ENCODE data around the gene RPL10A. TPM values are rescaled to one million over a fixed set of nuclear protein-coding genes. Genes with fewer than 3 reads are reported as not detected.
A peak's percentile ranks its signal among the peaks of the same experiment; 100 is the strongest.

The RPL10A gene
- total RNA-seq = 1,000 to 10,000 TPM; 1,737 to 1,739 TPM
- polyA plus RNA-seq = 970 TPM

DNA sequence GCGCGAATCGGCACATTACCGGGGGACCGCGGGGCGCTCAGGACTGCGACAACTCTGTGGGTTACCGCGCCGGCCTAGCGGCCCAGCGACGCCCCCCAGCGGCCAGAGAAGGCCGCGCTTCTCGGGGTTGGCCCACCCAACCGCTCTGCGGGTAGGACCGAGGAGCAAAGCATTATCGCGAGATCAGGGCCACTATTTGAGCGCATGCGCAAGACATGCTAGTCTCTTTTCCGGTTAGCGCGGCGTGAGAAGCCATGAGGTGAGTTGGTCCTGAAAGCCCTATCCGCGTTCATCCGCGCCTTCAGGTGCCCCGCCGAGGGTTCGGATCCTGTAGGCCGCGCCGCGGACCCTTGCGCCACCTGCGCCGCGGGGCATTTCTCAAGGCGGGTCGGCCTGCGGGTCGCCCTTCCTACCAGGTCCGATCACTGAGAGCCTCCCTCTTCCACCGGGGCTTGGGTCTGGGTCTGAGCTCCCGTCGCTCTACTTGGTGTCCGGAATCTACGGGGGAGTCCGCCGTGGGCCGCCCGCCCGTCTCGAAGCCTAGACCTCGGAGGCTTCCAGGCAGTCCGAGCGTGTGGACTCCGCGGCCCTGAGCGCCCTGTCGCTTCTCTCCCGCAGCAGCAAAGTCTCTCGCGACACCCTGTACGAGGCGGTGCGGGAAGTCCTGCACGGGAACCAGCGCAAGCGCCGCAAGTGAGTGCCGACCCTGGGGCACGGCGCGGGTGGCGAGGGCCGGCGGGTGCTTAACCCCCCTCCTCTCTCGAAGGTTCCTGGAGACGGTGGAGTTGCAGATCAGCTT is at the start of gene RPL10A:
RPL10A (plus strand) TSS at position 221 of the 799 bp plus-strand sequence; CDS start at position 255, 34 bp downstream.
- Mint-ChIP-seq H3K36me3 (peaks cover 0 to 68% (median 12%) of the 10 kb centered on the region in 3 donors), H3K9me3 (no peaks in the 10 kb centered on the region), H3K27me3 (peaks cover 0 to 5% of the 10 kb centered on the region in 2 donors), H3K4me3 (peak within 1 kb of the TSS; percentile 89 to 99 (median 97)), H3K4me1 (peaks cover 35 to 43% (median 41%) of the 10 kb centered on the region in 3 donors), H3K27ac (peak within 1 kb of the TSS; percentile 92 to 99 (median 98))
- ChIA-PET CTCF (interaction anchor here (0.7 to 3.0 kb wide), 29 partner anchors 9 to 279 kb away, joined by 3 to 35 read pairs (median 4); partner anchors contain the start of genes ARMC12, DEF6, FANCE and PPARD), POLR2A (interaction anchor here (0.7 to 1.6 kb wide), 7 partner anchors 16 to 624 kb away, joined by 3 to 12 read pairs (median 3); partner anchors contain the start of gene FANCE)
- H3K36me3 ChIP-seq (ENCODE audit: insufficient read depth, low read length) = peaks cover 25% of the 10 kb centered on the region
- no peaks in the 10 kb centered on the region for H3K27me3 ChIP-seq (ENCODE audit: insufficient read depth, low read length, poor library complexity, severe bottlenecking)
- no peaks in the 10 kb centered on the region for H3K9me3 ChIP-seq (ENCODE audit: low read length)
- DNase-seq = peak; percentile 91 to 99 (median 95)
- peaks cover 39% of the 10 kb centered on the region for H3K4me1 ChIP-seq (ENCODE audit: insufficient read depth, low read length)
- H3K27ac ChIP-seq (ENCODE audit: low read depth, low read length) = peak within 1 kb of the TSS; percentile 87
- peak within 1 kb of the TSS; percentile 92 for H3K4me3 ChIP-seq (ENCODE audit: low read length)

DNA sequence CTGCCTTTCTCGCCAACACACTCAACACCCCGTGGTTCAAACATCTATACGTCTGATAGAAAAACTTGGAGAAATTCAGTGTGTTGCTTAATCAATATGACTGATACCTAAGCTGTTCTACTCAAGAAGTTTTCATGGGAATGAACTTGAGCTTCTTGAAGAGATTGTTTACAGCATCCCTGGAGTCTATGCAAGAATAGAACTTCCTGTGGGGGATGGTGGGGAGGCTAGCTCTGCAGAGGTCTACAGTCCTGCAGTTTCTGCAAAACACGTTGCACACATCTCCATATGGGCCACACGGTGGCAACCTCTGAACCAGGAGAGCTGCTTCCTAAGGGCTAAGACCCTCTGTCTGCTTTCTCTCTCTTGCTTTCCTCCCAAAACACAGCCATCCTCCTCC is 48.8 kb upstream of the RPL10A start:
- H3K4me1 ChIP-seq (ENCODE audit: insufficient read depth, low read length) = peaks cover 23% of the 10 kb centered on the region
- Mint-ChIP-seq H3K4me1 (peaks cover 21 to 36% (median 30%) of the 10 kb centered on the region in 3 donors), H3K4me3 (no peak overlapping the region), H3K27me3 (no peaks in the 10 kb centered on the region), H3K27ac (peak overlapping the region in 5 of 8 donors; percentile 25 to 73 (median 58)), H3K9me3 (no peaks in the 10 kb centered on the region), H3K36me3 (peaks cover 5 to 74% (median 15%) of the 10 kb centered on the region in 3 donors)
- no peak overlapping the region for H3K4me3 ChIP-seq (ENCODE audit: low read length)
- H3K9me3 ChIP-seq (ENCODE audit: low read length) = no peaks in the 10 kb centered on the region
- POLR2A ChIA-PET = no interaction called here
- no peaks in the 10 kb centered on the region for H3K27me3 ChIP-seq (ENCODE audit: insufficient read depth, low read length, poor library complexity, severe bottlenecking)
- DNase-seq = peak in 1 of 5 donors; percentile 33
- CTCF ChIA-PET = interaction anchor here (0.7 to 1.8 kb wide), 9 partner anchors 15 to 317 kb away, joined by 3 to 10 read pairs (median 4); partner anchors contain the start of gene ARMC12
- H3K36me3 ChIP-seq (ENCODE audit: insufficient read depth, low read length) = peaks cover 19% of the 10 kb centered on the region
- no peak overlapping the region for H3K27ac ChIP-seq (ENCODE audit: low read depth, low read length)

DNA sequence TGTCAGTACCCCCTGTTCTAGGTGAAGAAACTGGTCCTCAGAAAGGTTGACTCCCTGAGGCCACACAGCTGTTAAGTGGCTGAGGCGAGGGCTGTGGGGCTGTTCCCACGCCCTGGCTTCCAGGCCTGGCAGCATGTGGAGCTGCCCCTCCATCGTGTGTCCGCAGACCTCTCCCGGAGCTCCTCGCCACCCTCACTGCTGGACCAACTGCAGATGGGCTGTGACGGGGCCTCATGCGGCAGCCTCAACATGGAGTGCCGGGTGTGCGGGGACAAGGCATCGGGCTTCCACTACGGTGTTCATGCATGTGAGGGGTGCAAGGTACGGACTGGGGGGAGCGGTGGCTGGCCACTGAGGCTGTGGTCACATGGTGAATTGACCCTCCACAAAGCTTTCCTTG is 48.2 kb upstream of the RPL10A start:
- Mint-ChIP-seq H3K4me3 (no peak overlapping the region), H3K4me1 (peaks cover 21 to 35% (median 30%) of the 10 kb centered on the region in 3 donors), H3K27ac (peak overlapping the region in 3 of 8 donors; percentile 47 to 73 (median 51)), H3K27me3 (no peaks in the 10 kb centered on the region), H3K9me3 (no peaks in the 10 kb centered on the region), H3K36me3 (peaks cover 5 to 74% (median 17%) of the 10 kb centered on the region in 3 donors)
- peaks cover 21% of the 10 kb centered on the region for H3K36me3 ChIP-seq (ENCODE audit: insufficient read depth, low read length)
- no peaks in the 10 kb centered on the region for H3K27me3 ChIP-seq (ENCODE audit: insufficient read depth, low read length, poor library complexity, severe bottlenecking)
- POLR2A ChIA-PET = no interaction called here
- DNase-seq = peak in 1 of 5 donors; percentile 35
- H3K4me3 ChIP-seq (ENCODE audit: low read length) = no peak overlapping the region
- CTCF ChIA-PET = interaction anchor here (0.7 to 1.8 kb wide), 8 partner anchors 14 to 316 kb away, joined by 3 to 10 read pairs (median 4); partner anchors contain the start of gene ARMC12
- H3K4me1 ChIP-seq (ENCODE audit: insufficient read depth, low read length) = peaks cover 23% of the 10 kb centered on the region
- no peak overlapping the region for H3K27ac ChIP-seq (ENCODE audit: low read depth, low read length)
- no peaks in the 10 kb centered on the region for H3K9me3 ChIP-seq (ENCODE audit: low read length)

DNA sequence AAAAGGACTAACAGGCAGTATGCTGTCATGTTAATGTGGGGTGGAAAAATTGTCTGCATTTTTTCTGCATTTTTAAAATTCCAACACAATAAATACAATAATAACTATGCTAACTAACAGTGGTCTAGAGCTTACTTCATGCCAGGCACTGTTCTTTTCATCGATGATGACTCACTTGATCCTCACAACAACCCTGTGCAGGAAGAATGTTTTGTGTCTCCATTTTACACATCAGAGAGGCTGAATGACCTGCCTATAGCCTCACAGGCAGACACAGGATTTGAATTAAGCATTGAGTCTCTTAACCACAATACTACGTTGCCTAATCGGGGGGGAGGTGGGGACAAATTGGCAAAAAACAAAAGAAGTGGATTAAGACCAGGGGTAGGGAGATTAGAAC is 42.9 kb upstream of the RPL10A start:
- peaks cover 0 to 2% of the 10 kb centered on the region in 2 donors for H3K27me3 Mint-ChIP-seq
- H3K4me3 Mint-ChIP-seq = no peak overlapping the region
- POLR2A ChIA-PET = no interaction called here

DNA sequence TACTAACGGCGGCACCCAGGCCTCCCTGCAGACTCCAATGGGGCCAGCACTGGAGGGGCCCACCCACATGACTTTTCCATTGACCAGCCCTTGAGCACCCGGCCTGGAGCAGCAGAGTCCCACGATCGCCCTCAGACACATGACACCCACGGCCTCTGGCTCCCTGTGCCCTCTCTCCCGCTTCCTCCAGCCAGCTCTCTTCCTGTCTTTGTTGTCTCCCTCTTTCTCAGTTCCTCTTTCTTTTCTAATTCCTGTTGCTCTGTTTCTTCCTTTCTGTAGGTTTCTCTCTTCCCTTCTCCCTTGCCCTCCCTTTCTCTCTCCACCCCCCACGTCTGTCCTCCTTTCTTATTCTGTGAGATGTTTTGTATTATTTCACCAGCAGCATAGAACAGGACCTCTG is 42.1 kb upstream of the RPL10A start:
- DNase-seq = peak in 1 of 5 donors; percentile 35
- no peak overlapping the region for H3K27ac Mint-ChIP-seq
- CTCF ChIA-PET = no interaction called here
- no peak overlapping the region for H3K4me3 ChIP-seq (ENCODE audit: low read length)
- H3K9me3 Mint-ChIP-seq = peaks cover 6 to 17% (median 9%) of the 10 kb centered on the region in 5 donors
- peaks cover 6% of the 10 kb centered on the region for H3K9me3 ChIP-seq (ENCODE audit: low read length)
- H3K27me3 ChIP-seq (ENCODE audit: insufficient read depth, low read length, poor library complexity, severe bottlenecking) = no peaks in the 10 kb centered on the region
- peaks cover 0 to 2% of the 10 kb centered on the region in 2 donors for H3K27me3 Mint-ChIP-seq
- POLR2A ChIA-PET = no interaction called here
- H3K4me1 ChIP-seq (ENCODE audit: insufficient read depth, low read length) = no peaks in the 10 kb centered on the region
- peaks cover 14% of the 10 kb centered on the region for H3K36me3 ChIP-seq (ENCODE audit: insufficient read depth, low read length)
- H3K27ac ChIP-seq (ENCODE audit: low read depth, low read length) = no peak overlapping the region
- no peak overlapping the region for H3K4me3 Mint-ChIP-seq
- no peaks in the 10 kb centered on the region for H3K4me1 Mint-ChIP-seq
- H3K36me3 Mint-ChIP-seq = peaks cover 14 to 57% (median 25%) of the 10 kb centered on the region in 3 donors

More for the DNA sequence above, 42.9 kb upstream of the RPL10A start:
- CTCF ChIA-PET = interaction anchor here (0.6 kb wide), 1 partner anchor 52 kb away, joined by 3 read pairs; no protein-coding TSS in a partner anchor
- Histone ChIP-seq H3K27me3 (ENCODE audit: insufficient read depth, low read length, poor library complexity, severe bottlenecking) (no peaks in the 10 kb centered on the region), H3K4me1 (ENCODE audit: insufficient read depth, low read length) (no peaks in the 10 kb centered on the region), H3K27ac (ENCODE audit: low read depth, low read length) (no peak overlapping the region), H3K4me3 (ENCODE audit: low read length) (no peak overlapping the region), H3K9me3 (ENCODE audit: low read length) (peaks cover 6% of the 10 kb centered on the region), H3K36me3 (ENCODE audit: insufficient read depth, low read length) (peaks cover 14% of the 10 kb centered on the region)
- no peaks in the 10 kb centered on the region for H3K4me1 Mint-ChIP-seq
- DNase-seq = no peak
- peaks cover 6 to 17% (median 9%) of the 10 kb centered on the region in 5 donors for H3K9me3 Mint-ChIP-seq
- H3K27ac Mint-ChIP-seq = no peak overlapping the region
- peaks cover 16 to 60% (median 25%) of the 10 kb centered on the region in 3 donors for H3K36me3 Mint-ChIP-seq

DNA sequence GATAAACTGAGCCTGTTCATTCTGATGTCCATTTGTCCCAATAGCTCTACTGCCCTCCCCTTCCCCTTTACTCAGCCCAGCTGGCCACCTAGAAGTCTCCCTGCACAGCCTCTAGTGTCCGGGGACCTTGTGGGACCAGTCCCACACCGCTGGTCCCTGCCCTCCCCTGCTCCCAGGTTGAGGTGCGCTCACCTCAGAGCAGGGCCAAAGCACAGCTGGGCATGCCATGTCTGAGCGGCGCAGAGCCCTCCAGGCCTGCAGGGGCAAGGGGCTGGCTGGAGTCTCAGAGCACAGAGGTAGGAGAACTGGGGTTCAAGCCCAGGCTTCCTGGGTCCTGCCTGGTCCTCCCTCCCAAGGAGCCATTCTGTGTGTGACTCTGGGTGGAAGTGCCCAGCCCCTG is 40.8 kb upstream of the RPL10A start:
- peaks cover 12 to 47% (median 25%) of the 10 kb centered on the region in 3 donors for H3K36me3 Mint-ChIP-seq
- H3K9me3 Mint-ChIP-seq = peaks cover 6 to 17% (median 9%) of the 10 kb centered on the region in 5 donors
- Histone ChIP-seq H3K27me3 (ENCODE audit: insufficient read depth, low read length, poor library complexity, severe bottlenecking) (no peaks in the 10 kb centered on the region), H3K4me1 (ENCODE audit: insufficient read depth, low read length) (no peaks in the 10 kb centered on the region), H3K36me3 (ENCODE audit: insufficient read depth, low read length) (peaks cover 14% of the 10 kb centered on the region), H3K9me3 (ENCODE audit: low read length) (peaks cover 6% of the 10 kb centered on the region), H3K4me3 (ENCODE audit: low read length) (no peak overlapping the region), H3K27ac (ENCODE audit: low read depth, low read length) (no peak overlapping the region)
- DNase-seq = peak in 1 of 5 donors; percentile 24
- no peak overlapping the region for H3K27ac Mint-ChIP-seq
- no peak overlapping the region for H3K4me3 Mint-ChIP-seq
- no peaks in the 10 kb centered on the region for H3K4me1 Mint-ChIP-seq
- ChIA-PET POLR2A (no interaction called here), CTCF (no interaction called here)
- H3K27me3 Mint-ChIP-seq = peaks cover 0 to 2% of the 10 kb centered on the region in 2 donors

DNA sequence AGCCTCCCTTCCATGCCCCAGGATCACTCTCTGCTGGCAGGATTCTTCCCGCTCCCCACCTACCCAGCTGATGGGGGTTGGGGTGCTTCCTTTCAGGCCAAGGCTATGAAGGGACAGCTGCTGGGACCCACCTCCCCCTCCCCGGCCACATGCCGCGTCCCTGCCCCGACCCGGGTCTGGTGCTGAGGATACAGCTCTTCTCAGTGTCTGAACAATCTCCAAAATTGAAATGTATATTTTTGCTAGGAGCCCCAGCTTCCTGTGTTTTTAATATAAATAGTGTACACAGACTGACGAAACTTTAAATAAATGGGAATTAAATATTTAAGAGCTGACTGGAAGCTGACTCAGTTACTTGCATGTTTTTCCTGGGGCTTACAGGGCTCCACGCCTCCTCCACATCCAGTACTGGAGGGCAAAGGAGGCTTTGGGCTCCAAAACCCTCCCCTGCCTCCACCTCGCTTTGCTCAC is 40.3 kb upstream of the RPL10A start:
- peak in 1 of 5 donors; percentile 13 for DNase-seq
- Histone ChIP-seq H3K27me3 (ENCODE audit: insufficient read depth, low read length, poor library complexity, severe bottlenecking) (no peaks in the 10 kb centered on the region), H3K36me3 (ENCODE audit: insufficient read depth, low read length) (peaks cover 14% of the 10 kb centered on the region), H3K27ac (ENCODE audit: low read depth, low read length) (no peak overlapping the region), H3K9me3 (ENCODE audit: low read length) (peaks cover 6% of the 10 kb centered on the region), H3K4me3 (ENCODE audit: low read length) (no peak overlapping the region), H3K4me1 (ENCODE audit: insufficient read depth, low read length) (no peaks in the 10 kb centered on the region)
- CTCF ChIA-PET = no interaction called here
- peaks cover 6 to 17% (median 9%) of the 10 kb centered on the region in 5 donors for H3K9me3 Mint-ChIP-seq
- POLR2A ChIA-PET = interaction anchor here (0.6 kb wide), 1 partner anchor 476 kb away, joined by 3 read pairs; no protein-coding TSS in a partner anchor
- no peak overlapping the region for H3K4me3 Mint-ChIP-seq
- H3K4me1 Mint-ChIP-seq = no peaks in the 10 kb centered on the region
- no peak overlapping the region for H3K27ac Mint-ChIP-seq
- peaks cover 12 to 45% (median 25%) of the 10 kb centered on the region in 3 donors for H3K36me3 Mint-ChIP-seq
- peaks cover 0 to 2% of the 10 kb centered on the region in 2 donors for H3K27me3 Mint-ChIP-seq
